Smooth muscle cell (in vitro differentiated cells): Measurements from ENCODE around the gene LENG9. TPM values are rescaled to one million over a fixed set of nuclear protein-coding genes. Genes with fewer than 3 reads are reported as not detected.

Experiments used
- DNase-seq: peaks from one replicate; lab custom pipeline; 2025; ENCODE audit not compliant: unreplicated experiment; lab: John Stamatoyannopoulos, UW
- H2AFZ ChIP-seq: fragments of 200-600 bp; sonication (generic); 2 replicates; pipeline ENCODE4 v1.6.0; 2016; ENCODE audit warnings: antibody characterized with exemption, low read depth, mild to moderate bottlenecking
- H3F3A ChIP-seq: fragments of 200-600 bp; sonication (generic); 2 replicates; pipeline ENCODE4 v1.6.0; 2017; ENCODE audit warnings: antibody characterized with exemption, low read depth
- H3K27ac ChIP-seq: fragments of 200-600 bp; sonication (generic); 2 replicates; pipeline ENCODE4 v1.5.1; 2016; ENCODE audit warnings: low read depth, mild to moderate bottlenecking
- H3K27me3 ChIP-seq: fragments of 200-600 bp; sonication (generic); 2 replicates; pipeline ENCODE4 v1.6.1; 2016; ENCODE audit warnings: low read depth, mild to moderate bottlenecking
- H3K36me3 ChIP-seq: fragments of 200-600 bp; sonication (generic); 2 replicates; pipeline ENCODE4 v1.5.1; 2016; ENCODE audit warnings: low read depth
- H3K4me1 ChIP-seq: fragments of 200-600 bp; sonication (generic); 2 replicates; pipeline ENCODE4 v1.5.1; 2016; ENCODE audit warnings: low read depth
- H3K4me2 ChIP-seq: fragments of 200-600 bp; sonication (generic); 2 replicates; pipeline ENCODE4 v1.6.0; 2016; ENCODE audit warnings: mild to moderate bottlenecking
- H3K4me3 ChIP-seq: fragments of 200-600 bp; sonication (generic); 2 replicates; pipeline ENCODE4 v1.5.1; 2016; ENCODE audit warnings: mild to moderate bottlenecking
- H3K79me2 ChIP-seq: fragments of 200-600 bp; sonication (generic); 2 replicates; pipeline ENCODE4 v1.6.0; 2016; ENCODE audit warnings: low read depth, mild to moderate bottlenecking
- H3K9ac ChIP-seq: fragments of 200-600 bp; sonication (generic); 2 replicates; pipeline ENCODE4 v1.6.0; 2016; ENCODE audit warnings: low read depth
- H3K9me3 ChIP-seq: fragments of 200-600 bp; sonication (generic); replicated peaks from 2 replicates; pipeline ENCODE4 v1.5.1; 2016; ENCODE audit warnings: low read depth
- H4K20me1 ChIP-seq: fragments of 200-600 bp; sonication (generic); 2 replicates; pipeline ENCODE4 v1.6.0; 2016; ENCODE audit warnings: low read depth
- CTCF ChIP-seq: fragments of 200-600 bp; sonication (generic); IDR thresholded peaks from 2 replicates; pipeline ENCODE4 v1.5.1; 2017; ENCODE audit warnings: borderline replicate concordance, mild to moderate bottlenecking, antibody characterized with exemption; ENCODE audit not compliant: insufficient read depth, poor library complexity, severe bottlenecking
- WGBS: methylation state at CpG from one replicate; pipeline ENCODE4 v1.1.7; 2016; ENCODE audit warnings: low lambda C conversion rate; 5-methylcytosine and 5-hydroxymethylcytosine counted together
- polyA plus RNA-seq: library from polyadenylated mRNA; unstranded; fragments of >200 nt; fragmentation: Nextera tagmentation; extraction: Ambion mirVana; gene quantifications from 2 replicates; pipeline ENCODE4 v1.2.1, GENCODE V29; 2016
- total RNA-seq: library from RNA; depleted of rRNA; stranded (reverse); fragments of >200 nt; gene quantifications from 2 replicates; pipeline ENCODE4 v1.2.3, GENCODE V29; 2014

Gene LENG9
- total and polyA plus RNA-seq, 2 experiments from 2014 or later = 0.57 to 4.1 TPM

DNA sequence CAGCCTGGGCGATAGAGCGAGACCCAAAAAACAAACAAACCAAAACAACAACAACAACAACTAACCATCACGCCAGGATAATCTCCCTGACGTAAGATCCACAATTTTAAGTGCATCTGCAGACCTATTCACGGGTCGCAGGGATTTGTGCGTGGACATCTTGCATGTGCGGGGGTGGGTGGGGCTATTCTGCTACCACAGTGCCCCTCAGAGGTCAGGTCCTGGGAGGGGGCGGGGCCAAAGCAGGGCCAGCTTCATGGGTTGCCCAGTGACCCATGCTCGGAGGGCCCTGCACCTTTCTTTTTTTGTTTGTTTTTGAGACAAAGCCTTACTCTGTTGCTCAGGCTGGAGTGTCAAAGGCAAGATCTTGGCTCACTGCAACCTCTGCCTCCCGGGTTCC is 12.1 kb upstream of the LENG9 start:
- Histone ChIP-seq H3K9ac (no peak overlapping the region), H2AFZ (no peak overlapping the region), H3K4me2 (no peak overlapping the region), H3K36me3 (no peaks in the 10 kb centered on the region), H4K20me1 (peaks cover under 1% of the 10 kb centered on the region), H3K27me3 (no peaks in the 10 kb centered on the region), H3K9me3 (no peaks in the 10 kb centered on the region), H3K4me3 (no peak overlapping the region), H3K27ac (no peak overlapping the region), H3F3A (peaks cover 10% of the 10 kb centered on the region), H3K79me2 (peaks cover 10% of the 10 kb centered on the region), H3K4me1 (peaks cover 9% of the 10 kb centered on the region)
- TF ChIP-seq CTCF = no peak
- WGBS = 85% methylated on average over 11 of the region's 11 CpGs
- DNase-seq = no peak

- Histone ChIP-seq H3K4me3 (peak overlapping the region; percentile 52), H3F3A (peaks cover 19% of the 10 kb centered on the region), H3K9me3 (no peaks in the 10 kb centered on the region), H3K9ac (peak overlapping the region; percentile 43), H3K36me3 (no peaks in the 10 kb centered on the region), H3K4me2 (peak overlapping the region; percentile 80), H3K4me1 (peaks cover 11% of the 10 kb centered on the region), H2AFZ (peak overlapping the region; percentile 68), H3K27ac (peak overlapping the region; percentile 85), H4K20me1 (peaks cover 18% of the 10 kb centered on the region), H3K79me2 (peaks cover 21% of the 10 kb centered on the region), H3K27me3 (no peaks in the 10 kb centered on the region)
- 48% methylated on average over 6 of the region's 6 CpGs for WGBS
- TF ChIP-seq CTCF = no peak
- no peak for DNase-seq
Observed at GRCh38 chr19:54473892-54474372, 10.4 kb upstream of the LENG9 start.

- Histone ChIP-seq H3K9ac (peak within 1 kb of the TSS; percentile 57), H3K4me3 (peak within 1 kb of the TSS; percentile 52), H3K4me2 (peak within 1 kb of the TSS; percentile 80), H3K27me3 (no peaks in the 10 kb centered on the region), H3K4me1 (peaks cover 11% of the 10 kb centered on the region), H4K20me1 (peaks cover 18% of the 10 kb centered on the region), H3F3A (peaks cover 19% of the 10 kb centered on the region), H3K27ac (peak within 1 kb of the TSS; percentile 85), H2AFZ (peak within 1 kb of the TSS; percentile 68), H3K9me3 (no peaks in the 10 kb centered on the region), H3K36me3 (no peaks in the 10 kb centered on the region), H3K79me2 (peaks cover 21% of the 10 kb centered on the region)
- TF ChIP-seq CTCF = no peak
- peak; percentile 71 for DNase-seq
- WGBS = 12% methylated on average over 11 of the region's 14 CpGs
Observed at GRCh38 chr19:54473071-54473891, 9.7 kb upstream of the LENG9 start, which contains the start of gene CDC42EP5. CDC42EP5 (minus strand) TSS chr19:54473296; CDS start chr19:54465547, 7,749 bp downstream.
